ENCODE measurements around the gene ISOC2. TPM values are rescaled to one million over a fixed set of nuclear protein-coding genes. Genes with fewer than 3 reads are reported as not detected.
"Not testable (repeated sequence)": the region's sequence is repeated elsewhere in the genome, so short reads cannot be mapped to it uniquely, and the experiment has no call there.

ISOC2 gene
- total and polyA plus RNA-seq, 8 donors = 19.8 to 348 (median 70.7) TPM

DNA sequence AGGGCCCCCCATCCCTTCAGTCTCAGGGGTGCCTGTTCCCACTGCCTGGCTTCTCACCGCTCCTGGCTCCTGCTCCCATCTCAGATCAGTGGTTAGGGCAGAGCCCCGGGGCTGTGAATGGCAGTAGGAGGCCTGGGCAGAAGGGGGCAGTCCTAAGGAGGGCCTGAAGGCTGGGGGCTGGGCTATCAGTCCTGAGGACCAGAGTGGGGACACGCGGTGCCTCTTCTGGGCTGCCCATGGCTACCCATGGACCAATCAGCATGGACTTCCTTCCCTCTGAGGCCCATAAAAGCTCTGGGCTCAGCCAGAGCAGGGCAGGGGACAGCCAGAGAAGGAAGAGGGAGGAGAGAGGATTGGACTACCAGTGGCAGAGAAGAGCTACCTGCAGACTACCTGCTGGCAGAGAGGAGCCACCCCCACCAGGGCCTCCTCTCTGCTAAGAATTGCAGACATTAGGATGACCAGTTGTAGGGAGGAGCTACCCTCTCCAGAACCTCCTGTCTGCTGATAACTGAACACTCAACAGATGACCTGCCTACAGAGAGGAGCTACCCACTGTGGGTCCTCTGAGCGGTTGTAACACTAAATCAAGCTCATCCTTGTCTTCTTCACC lies 41.7 kb downstream of the ISOC2 start:
- Histone ChIP-seq H3K9me3 (no peaks in the 10 kb centered on the region), H3K27ac (no peak overlapping the region), H3K27me3 (peaks cover 0 to 38% (median 7%) of the 10 kb centered on the region in 3 donors), H3K36me3 (no peaks in the 10 kb centered on the region), H3K4me3 (no peak overlapping the region), H3K4me1 (no peaks in the 10 kb centered on the region)
- 53 to 84% (median 70%) methylated on average over 3 to 5 of the region's 5 CpGs for WGBS, 5 donors
- intact Hi-C loops (cut with DNase I; ENCODE audit: low total_unique reads) = loop anchor here (5.0 to 10.0 kb wide), 2 partner anchors 115 to 277 kb away; no protein-coding TSS in a partner anchor
- no peak for TF ChIP-seq POLR2A (IDR thresholded peaks at IDR 0.05)
- TF ChIP-seq EP300 (IDR thresholded peaks at IDR 0.05) = no peak
- TF ChIP-seq POLR2AphosphoS5 (IDR thresholded peaks at IDR 0.05) = no peak
- TF ChIP-seq, protein P1, sequence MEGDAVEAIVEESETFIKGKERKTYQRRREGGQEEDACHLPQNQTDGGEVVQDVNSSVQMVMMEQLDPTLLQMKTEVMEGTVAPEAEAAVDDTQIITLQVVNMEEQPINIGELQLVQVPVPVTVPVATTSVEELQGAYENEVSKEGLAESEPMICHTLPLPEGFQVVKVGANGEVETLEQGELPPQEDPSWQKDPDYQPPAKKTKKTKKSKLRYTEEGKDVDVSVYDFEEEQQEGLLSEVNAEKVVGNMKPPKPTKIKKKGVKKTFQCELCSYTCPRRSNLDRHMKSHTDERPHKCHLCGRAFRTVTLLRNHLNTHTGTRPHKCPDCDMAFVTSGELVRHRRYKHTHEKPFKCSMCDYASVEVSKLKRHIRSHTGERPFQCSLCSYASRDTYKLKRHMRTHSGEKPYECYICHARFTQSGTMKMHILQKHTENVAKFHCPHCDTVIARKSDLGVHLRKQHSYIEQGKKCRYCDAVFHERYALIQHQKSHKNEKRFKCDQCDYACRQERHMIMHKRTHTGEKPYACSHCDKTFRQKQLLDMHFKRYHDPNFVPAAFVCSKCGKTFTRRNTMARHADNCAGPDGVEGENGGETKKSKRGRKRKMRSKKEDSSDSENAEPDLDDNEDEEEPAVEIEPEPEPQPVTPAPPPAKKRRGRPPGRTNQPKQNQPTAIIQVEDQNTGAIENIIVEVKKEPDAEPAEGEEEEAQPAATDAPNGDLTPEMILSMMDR (IDR thresholded peaks at IDR 0.05) = no peak
- no peak for DNase-seq

DNA sequence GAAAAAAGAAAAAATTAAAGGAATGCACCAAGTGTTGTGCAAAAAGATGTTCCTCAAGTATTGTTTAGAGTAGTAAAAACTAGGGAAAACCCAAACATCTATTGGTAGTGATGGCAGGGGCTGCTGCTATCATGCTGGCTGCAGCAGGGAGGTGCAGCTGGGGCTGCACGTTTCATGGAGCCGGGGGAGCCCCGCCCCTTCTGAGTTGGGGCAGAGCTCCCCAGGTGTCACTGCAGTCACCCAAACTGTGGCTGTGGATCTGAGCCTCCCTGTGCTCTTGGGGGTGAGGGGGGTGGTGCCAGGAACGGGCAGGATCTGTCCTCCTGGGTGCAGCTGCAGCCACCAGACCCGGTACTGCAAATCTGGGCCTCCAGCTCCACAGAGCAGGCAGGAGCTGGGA lies 42.3 kb downstream of the ISOC2 start:
- WGBS, 5 donors = 36 to 59% (median 52%) methylated on average over 4 to 5 of the region's 5 CpGs
- Histone ChIP-seq H3K27me3 (peaks cover 0 to 32% (median under 1%) of the 10 kb centered on the region in 3 donors), H3K27ac (no peak overlapping the region), H3K4me1 (no peaks in the 10 kb centered on the region), H3K4me3 (no peak overlapping the region), H3K36me3 (no peaks in the 10 kb centered on the region), H3K9me3 (no peaks in the 10 kb centered on the region)
- TF ChIP-seq POLR2AphosphoS5 (IDR thresholded peaks at IDR 0.05) (no peak), POLR2A (IDR thresholded peaks at IDR 0.05) (no peak), EP300 (IDR thresholded peaks at IDR 0.05) (no peak)
- TF ChIP-seq, protein P1 (IDR thresholded peaks at IDR 0.05) = no peak
- DNase-seq = no peak
- intact Hi-C loops (cut with DNase I; ENCODE audit: low total_unique reads) = loop anchor here (5.0 to 10.0 kb wide), 2 partner anchors 114 to 277 kb away; no protein-coding TSS in a partner anchor

DNA sequence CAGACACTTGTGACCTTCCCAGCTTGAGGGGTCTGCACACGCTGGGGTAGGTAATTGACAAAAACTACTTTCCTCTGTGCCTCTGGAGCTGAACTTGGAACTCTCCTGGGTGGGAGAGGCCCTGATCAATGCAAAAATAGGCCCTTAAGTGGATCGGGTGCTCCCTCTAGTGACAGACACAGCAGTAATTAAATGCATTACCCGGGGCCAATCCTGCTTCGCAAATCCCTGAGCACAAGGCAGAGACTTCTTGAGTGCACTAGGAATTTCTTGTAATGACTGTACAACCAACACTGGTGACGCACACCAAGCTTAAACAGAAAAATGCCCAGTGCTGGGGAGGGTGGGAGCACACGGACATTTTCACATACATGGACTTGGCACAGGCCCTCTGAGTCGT lies 43.3 kb downstream of the ISOC2 start:
- H3K4me1 ChIP-seq = no peaks in the 10 kb centered on the region
- no peak overlapping the region for H3K4me3 ChIP-seq
- H3K27me3 ChIP-seq = peaks cover 0 to 26% (median 0%) of the 10 kb centered on the region in 3 donors
- H3K27ac ChIP-seq = no peak overlapping the region
- DNase-seq = peak; percentile 57 to 92
- TF ChIP-seq POLR2AphosphoS5 (IDR thresholded peaks at IDR 0.05) (peak in 1 of 3 donors; percentile 7), POLR2A (IDR thresholded peaks at IDR 0.05) (no peak)
- TF ChIP-seq, protein P1 (IDR thresholded peaks at IDR 0.05) = peak in 5 of 7 experiments; percentile 30 to 75 (median 57)
- intact Hi-C loops (cut with DNase I; ENCODE audit: low total_unique reads) = loop anchor here (5.0 to 10.0 kb wide), 2 partner anchors 113 to 276 kb away; no protein-coding TSS in a partner anchor
- H3K36me3 ChIP-seq = no peaks in the 10 kb centered on the region
- 12 to 21% (median 15%) methylated on average over 4 to 7 of the region's 7 CpGs for WGBS, 5 donors
- no peaks in the 10 kb centered on the region for H3K9me3 ChIP-seq

DNA sequence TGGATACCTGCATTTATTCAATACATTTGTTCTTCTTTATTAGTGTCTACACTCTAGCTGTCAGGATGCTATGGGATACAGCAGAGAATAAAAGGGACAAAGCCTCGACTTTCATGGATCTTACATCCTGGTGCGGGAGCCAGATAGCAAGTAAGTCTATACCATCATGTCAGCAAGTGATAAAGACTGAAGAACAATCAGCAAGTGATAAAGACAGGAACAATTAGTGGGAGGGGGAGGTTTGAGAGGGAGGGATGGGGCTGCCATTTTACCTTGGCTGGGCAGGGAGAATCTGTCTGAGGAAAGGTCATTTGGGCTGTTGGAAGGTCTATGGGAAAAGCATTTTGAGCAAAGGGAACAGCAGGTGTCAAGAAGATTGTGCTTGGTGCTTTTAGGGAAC lies 51.3 kb downstream of the ISOC2 start:
- DNase-seq = no peak
- Histone ChIP-seq H3K9me3 (no peaks in the 10 kb centered on the region), H3K27ac (no peak overlapping the region), H3K36me3 (peaks cover 8 to 13% (median 9%) of the 10 kb centered on the region in 4 donors), H3K4me3 (no peak overlapping the region), H3K4me1 (peaks cover 15 to 25% (median 22%) of the 10 kb centered on the region in 4 donors), H3K27me3 (no peaks in the 10 kb centered on the region)
- TF ChIP-seq, protein P1 (IDR thresholded peaks at IDR 0.05) = no peak
- TF ChIP-seq EP300 (IDR thresholded peaks at IDR 0.05) (no peak), POLR2AphosphoS5 (IDR thresholded peaks at IDR 0.05) (no peak), POLR2A (IDR thresholded peaks at IDR 0.05) (no peak)
- WGBS, 5 donors = 90 to 97% (median 94%) methylated on average over 2 of the region's 2 CpGs
- intact Hi-C loops (cut with DNase I; ENCODE audit: low total_unique reads) = loop anchor here (10.0 kb wide), 1 partner anchor 105 kb away; no protein-coding TSS in a partner anchor

DNA sequence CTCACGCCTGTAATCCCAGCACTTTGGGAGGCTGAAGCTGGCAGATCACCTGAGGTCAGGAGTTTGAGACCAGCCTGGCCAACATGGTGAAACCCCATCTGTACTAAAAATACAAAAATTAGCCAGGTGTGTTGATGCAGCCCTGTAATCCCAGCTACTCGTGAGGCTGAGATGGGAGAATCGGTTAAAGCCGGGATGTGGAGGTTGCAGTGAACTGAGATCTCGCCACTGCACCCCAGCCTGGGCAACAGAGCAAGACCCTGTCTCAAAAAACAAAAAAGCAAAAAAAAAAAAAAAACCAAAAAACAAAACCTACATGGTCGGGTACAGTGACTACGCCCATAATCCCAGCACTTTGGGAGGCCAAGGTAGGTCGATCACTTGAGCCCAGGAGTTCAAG lies 52.3 kb downstream of the ISOC2 start:
- H3K4me1 ChIP-seq = peaks cover 15 to 26% (median 22%) of the 10 kb centered on the region in 4 donors
- H3K4me3 ChIP-seq; DNase-seq; H3K9me3 ChIP-seq; intact Hi-C loops (cut with DNase I; ENCODE audit: low total_unique reads); H3K27me3 ChIP-seq: not testable (repeated sequence)
- H3K27ac ChIP-seq = peak overlapping the region in 1 of 5 donors; percentile 99
- H3K36me3 ChIP-seq = peaks cover 14 to 21% (median 18%) of the 10 kb centered on the region in 4 donors
- WGBS, 5 donors = 90 to 96% (median 95%) methylated on average over 8 of the region's 8 CpGs
